ENCODE measurements around the gene SALL2.

- TF ChIP-seq POLR2AphosphoS5 (IDR thresholded peaks at IDR 0.05; ENCODE audit: borderline replicate concordance, low read depth, low read length), result no peak
- TF ChIP-seq EZH2 (IDR thresholded peaks at IDR 0.05), result no peak
- no peak for TF ChIP-seq FOXP2 (optimal IDR thresholded peaks at IDR 0.05; ENCODE audit: control extremely low read depth, extremely low read length, insufficient read depth)
Observed at GRCh38 chr14:21475767-21476522, 50.2 kb downstream of the SALL2 start.
